Gastroesophageal sphincter (tissue), 3 donors: ENCODE data around the gene DPYSL4.

Experiments used
- EP300 ChIP-seq: sonication (generic); formaldehyde crosslinking; IDR thresholded peaks from one replicate; pipeline ENCODE4 v1.6.1; 2017; ENCODE audit warnings: antibody characterized with exemption, mild to moderate bottlenecking
- POLR2A ChIP-seq, 2 donors: fragments of 450-650 bp; IDR thresholded peaks; one replicate each; pipeline ENCODE4 v1.6.1; 2017; ENCODE audit warnings: antibody characterized with exemption in 2 of 2, mild to moderate bottlenecking in 2 of 2, moderate library complexity in 1 of 2
- POLR2AphosphoS5 ChIP-seq: sonication (generic); formaldehyde crosslinking; IDR thresholded peaks from one replicate; pipeline ENCODE4 v1.6.1; 2017; ENCODE audit warnings: antibody characterized with exemption
- TF ChIP-seq, protein P1 (sequence below), 4 experiments: fragments of 200-600 bp in 2 of 4; fragments of 450-650 bp in 2 of 4; sonication (generic) in 1 of 4; IDR thresholded peaks; one replicate each; pipeline ENCODE4 v1.5.1; 2017 to 2019; ENCODE audit warnings: antibody characterized with exemption in 4 of 4, mild to moderate bottlenecking in 2 of 4, moderate library complexity in 2 of 4

DNA sequence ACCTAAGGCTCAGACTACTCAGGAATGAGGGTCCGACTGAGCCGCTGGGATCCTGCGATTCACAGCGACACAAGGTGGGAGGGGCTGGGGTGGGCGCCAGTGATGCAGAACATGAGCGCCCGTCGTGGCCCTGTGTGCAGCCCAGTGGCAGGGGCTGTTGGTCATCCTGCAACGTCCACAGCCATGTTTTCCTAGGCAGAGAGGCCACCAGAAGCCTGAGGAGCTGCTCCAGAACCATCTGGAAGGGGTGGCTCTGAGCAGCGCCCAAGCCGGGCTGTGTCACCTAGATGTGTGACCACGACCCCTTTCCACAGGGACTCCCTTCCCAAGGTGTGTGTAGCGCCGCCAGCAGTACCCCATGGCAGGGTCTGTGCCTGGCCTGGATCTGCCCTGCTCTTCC is 24.5 kb downstream of the DPYSL4 start:
- TF ChIP-seq, protein P1, sequence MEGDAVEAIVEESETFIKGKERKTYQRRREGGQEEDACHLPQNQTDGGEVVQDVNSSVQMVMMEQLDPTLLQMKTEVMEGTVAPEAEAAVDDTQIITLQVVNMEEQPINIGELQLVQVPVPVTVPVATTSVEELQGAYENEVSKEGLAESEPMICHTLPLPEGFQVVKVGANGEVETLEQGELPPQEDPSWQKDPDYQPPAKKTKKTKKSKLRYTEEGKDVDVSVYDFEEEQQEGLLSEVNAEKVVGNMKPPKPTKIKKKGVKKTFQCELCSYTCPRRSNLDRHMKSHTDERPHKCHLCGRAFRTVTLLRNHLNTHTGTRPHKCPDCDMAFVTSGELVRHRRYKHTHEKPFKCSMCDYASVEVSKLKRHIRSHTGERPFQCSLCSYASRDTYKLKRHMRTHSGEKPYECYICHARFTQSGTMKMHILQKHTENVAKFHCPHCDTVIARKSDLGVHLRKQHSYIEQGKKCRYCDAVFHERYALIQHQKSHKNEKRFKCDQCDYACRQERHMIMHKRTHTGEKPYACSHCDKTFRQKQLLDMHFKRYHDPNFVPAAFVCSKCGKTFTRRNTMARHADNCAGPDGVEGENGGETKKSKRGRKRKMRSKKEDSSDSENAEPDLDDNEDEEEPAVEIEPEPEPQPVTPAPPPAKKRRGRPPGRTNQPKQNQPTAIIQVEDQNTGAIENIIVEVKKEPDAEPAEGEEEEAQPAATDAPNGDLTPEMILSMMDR (IDR thresholded peaks at IDR 0.05): no peak
- no peak for TF ChIP-seq EP300
- TF ChIP-seq POLR2AphosphoS5: no peak
- no peak for TF ChIP-seq POLR2A (IDR thresholded peaks at IDR 0.05)
